GM12878 (cell line): ENCODE measurements around the gene SLC25A29. TPM values are rescaled to one million over a fixed set of nuclear protein-coding genes. Genes with fewer than 3 reads are reported as not detected.

Source experiments
- ATAC-seq: fragments of 200-7000 bp; cut with Tn5 transposase; 3 replicates; pipeline ENCODE4 v1.9.1; 2020; ENCODE audit warnings: mild to moderate bottlenecking, moderate library complexity
- BruUV-seq: library from RNA; stranded (reverse); fragments of 400-500 nt; replicated peaks from 2 replicates; lab custom pipeline; 2021; lab: Mats Ljungman, UMichigan
- CTCF ChIA-PET: fragments of 300-600 bp; sonication (Branson Sonifier 250); formaldehyde crosslinking; extraction: SDS; loops from one replicate; lab custom pipeline; 2021; ENCODE audit warnings: inconsistent platforms; lab: Yijun Ruan, JAX
- POLR2A ChIA-PET: fragments of 350-600 bp; formaldehyde crosslinking; extraction: SDS; loops from one replicate; lab custom pipeline; 2021; ENCODE audit warnings: inconsistent platforms; lab: Charles Lee
- RAD21 ChIA-PET: fragments of 300-600 bp; sonication (Branson Sonifier 250); formaldehyde crosslinking; loops from one replicate; lab custom pipeline; 2023; ENCODE audit warnings: antibody characterized with exemption; ENCODE audit not compliant: unreplicated experiment; lab: Charles Lee
- SMC1A ChIA-PET: fragments of 300-600 bp; sonication (Branson Sonifier 250); formaldehyde crosslinking; loops from one replicate; lab custom pipeline; 2023; ENCODE audit not compliant: unreplicated experiment, uncharacterized antibody; lab: Charles Lee
- DNase-seq: peaks from one replicate; pipeline ENCODE4 v3.0.0-alpha.2; 2011; ENCODE audit warnings: low read depth, low spot score
- FAIRE-seq: peaks from 3 replicates; lab custom pipeline; 2011; peaks lifted over from hg19 to GRCh38; lab: Jason Lieb, UNC
- H2AFZ ChIP-seq: 2 replicates; pipeline ENCODE4 v1.6.0; 2011; ENCODE audit warnings: low read depth, low read length, control low read depth; ENCODE audit not compliant: control insufficient read depth
- H3K27ac ChIP-seq: 2 replicates; pipeline ENCODE4 v1.5.1; 2011; ENCODE audit warnings: control low read depth; ENCODE audit not compliant: control insufficient read depth, insufficient read depth
- H3K27me3 ChIP-seq, 2 experiments: replicated peaks in 1 of 2; 2 replicates each; pipeline versions ENCODE4 v1.6.0 to v1.6.1; 2011; ENCODE audit warnings: low read length in 1 of 2; ENCODE audit not compliant: control insufficient read depth in 2 of 2, insufficient read depth in 2 of 2
- H3K36me3 ChIP-seq, 2 experiments: 2 replicates each; pipeline ENCODE4 v1.5.1; 2011; ENCODE audit warnings: low read length in 1 of 2; ENCODE audit not compliant: control insufficient read depth in 2 of 2, insufficient read depth in 2 of 2
- H3K4me1 ChIP-seq: 2 replicates; pipeline ENCODE4 v1.6.1; 2011; ENCODE audit warnings: mild to moderate bottlenecking, low read length, moderate library complexity, mixed read lengths; ENCODE audit not compliant: control insufficient read depth, insufficient read depth
- H3K4me2 ChIP-seq: 2 replicates; pipeline ENCODE4 v1.6.0; 2011; ENCODE audit warnings: control low read depth; ENCODE audit not compliant: control insufficient read depth, insufficient read depth
- H3K4me3 ChIP-seq: fragments of 200-600 bp; sonication (generic); 2 replicates; pipeline ENCODE4 v1.5.1; 2016
- H3K79me2 ChIP-seq: 2 replicates; pipeline ENCODE4 v1.6.0; 2011; ENCODE audit warnings: low read length; ENCODE audit not compliant: control insufficient read depth, insufficient read depth
- H3K9ac ChIP-seq: 2 replicates; pipeline ENCODE4 v1.8.0; 2011; ENCODE audit warnings: low read length, control low read depth, mixed read lengths; ENCODE audit not compliant: control insufficient read depth, insufficient read depth
- H3K9me3 ChIP-seq: replicated peaks from 3 replicates; pipeline ENCODE4 v1.5.1; 2011; ENCODE audit warnings: mild to moderate bottlenecking, low read length; ENCODE audit not compliant: control insufficient read depth, insufficient read depth
- H4K20me1 ChIP-seq: 2 replicates; pipeline ENCODE4 v1.6.0; 2011; ENCODE audit not compliant: control insufficient read depth, insufficient read depth
- ATF7 ChIP-seq: fragments of 450-650 bp; IDR thresholded peaks from 2 replicates; pipeline ENCODE4 v1.6.1; 2016; ENCODE audit warnings: low read depth, mild to moderate bottlenecking
- BRCA1 ChIP-seq: IDR thresholded peaks from 2 replicates; pipeline ENCODE4 v1.6.1; 2011; ENCODE audit warnings: low read depth, low read length, improper control_type of control experiment
- CEBPB ChIP-seq, 2 experiments: fragments of 150-350 bp in 1 of 2; IDR thresholded peaks; 2 replicates each; pipeline ENCODE4 v1.6.1; 2012 to 2014; ENCODE audit warnings: low read depth in 2 of 2, low read length in 2 of 2, borderline replicate concordance in 1 of 2, inconsistent platforms in 1 of 2
- CHD1 ChIP-seq: IDR thresholded peaks from 2 replicates; pipeline ENCODE4 v1.6.1; 2012; ENCODE audit warnings: low read depth, low read length, improper control_type of control experiment
- HCFC1 ChIP-seq: fragments of 150-350 bp; IDR thresholded peaks from 2 replicates; pipeline ENCODE4 v1.6.1; 2014; ENCODE audit warnings: low read length
- KDM1A ChIP-seq: fragments of 200-600 bp; sonication (generic); IDR thresholded peaks from 2 replicates; pipeline ENCODE4 v1.6.1; 2016; ENCODE audit warnings: borderline replicate concordance
- MYB ChIP-seq: fragments of 150-350 bp; IDR thresholded peaks from 2 replicates; pipeline ENCODE4 v1.6.1; 2014; ENCODE audit warnings: mild to moderate bottlenecking, low read depth, low read length, borderline replicate concordance
- NBN ChIP-seq: fragments of 450-650 bp; IDR thresholded peaks from 2 replicates; pipeline ENCODE4 v1.6.1; 2016
- NFIC ChIP-seq: IDR thresholded peaks from 2 replicates; pipeline ENCODE4 v1.6.1; 2012; ENCODE audit warnings: low read depth, mild to moderate bottlenecking, inconsistent platforms, low read length, moderate library complexity
- NR2C1 ChIP-seq: fragments of 450-650 bp; IDR thresholded peaks from 2 replicates; pipeline ENCODE4 v1.6.1; 2017; ENCODE audit warnings: antibody characterized with exemption, mild to moderate bottlenecking, moderate library complexity
- POLR2AphosphoS5 ChIP-seq: IDR thresholded peaks from 2 replicates; pipeline ENCODE4 v1.6.1; 2011; ENCODE audit warnings: mild to moderate bottlenecking, low read length, inconsistent platforms
- RUNX3 ChIP-seq: IDR thresholded peaks from 2 replicates; pipeline ENCODE4 v1.6.1; 2012; ENCODE audit warnings: low read length, inconsistent platforms
- SMARCA5 ChIP-seq: fragments of 450-650 bp; IDR thresholded peaks from 2 replicates; pipeline ENCODE4 v1.6.1; 2017; ENCODE audit warnings: mild to moderate bottlenecking
- STAT1 ChIP-seq: fragments of 450-650 bp; conservative IDR thresholded peaks from 2 replicates; pipeline ENCODE4 v1.6.1; 2014; ENCODE audit warnings: antibody characterized with exemption, mild to moderate bottlenecking
- TCF12 ChIP-seq: IDR thresholded peaks from 2 replicates; pipeline ENCODE4 v1.6.1; 2011; ENCODE audit warnings: low read depth, mild to moderate bottlenecking, low read length
- WRNIP1 ChIP-seq: IDR thresholded peaks from 2 replicates; pipeline ENCODE4 v1.6.1; 2011; ENCODE audit warnings: low read depth, low read length, improper control_type of control experiment, borderline replicate concordance
- WGBS: methylation state at CpG from one replicate; pipeline ENCODE4 v1.1.6; 2016; ENCODE audit warnings: low lambda C conversion rate; ENCODE audit not compliant: insufficient replicate concordance, insufficient coverage; ENCODE audit errors: missing lambda C conversion rate; 5-methylcytosine and 5-hydroxymethylcytosine counted together
- in situ Hi-C: fragments of 300-500 bp; cut with MboI; formaldehyde crosslinking; loops from 9 replicates; pipeline ENCODE4 v1.14.3; 2018; ENCODE audit warnings: mixed read lengths
- intact Hi-C: fragments of 100-400 bp; cut with micrococcal nuclease; formaldehyde crosslinking; loops from one replicate; pipeline ENCODE4 v1.14.2; 2022; ENCODE audit not compliant: unreplicated experiment
- polyA plus RNA-seq, 11 experiments: library from polyadenylated mRNA; depleted of rRNA in 4 of 11; unstranded in 6 of 11; stranded (reverse) in 5 of 11; fragments of >200 nt; fragmentation: Nextera tagmentation in 4 of 11; fragmentation: Illumina TruSeq in 1 of 11; extraction: Ambion mirVana in 4 of 11; extraction: Trizol in 1 of 11; gene quantifications; 1 replicate in 1 of 11; 2 replicates in 10 of 11; pipeline versions ENCODE4 v1.2.1 to v1.2.3, GENCODE V29; 2011 to 2016; ENCODE audit warnings: inconsistent platforms in 2 of 11, missing spikeins in 2 of 11, low read depth in 1 of 11
- total RNA-seq, 4 experiments: library from RNA; depleted of rRNA in 3 of 4; stranded (reverse); fragments of >200 nt in 3 of 4; fragmentation: Illumina TruSeq in 1 of 4; extraction: Trizol in 1 of 4; gene quantifications; 2 replicates each; pipeline versions ENCODE4 v1.2.1 to v1.2.3, GENCODE V29; 2013 to 2021
- TF ChIP-seq, protein P1 (sequence below): fragments of 450-650 bp; IDR thresholded peaks from 2 replicates; pipeline ENCODE4 v1.6.1; 2017; ENCODE audit warnings: antibody characterized with exemption, mild to moderate bottlenecking, moderate library complexity
- TF ChIP-seq, protein P2 (sequence below): IDR thresholded peaks from 2 replicates; pipeline ENCODE4 v1.6.1; 2011; ENCODE audit warnings: low read depth, mild to moderate bottlenecking, low read length, moderate library complexity, borderline replicate concordance; ENCODE audit errors: extremely low read depth
- TF ChIP-seq, protein P3 (sequence below), 3 experiments: IDR thresholded peaks in 2 of 3; conservative IDR thresholded peaks in 1 of 3; 2 replicates each; pipeline ENCODE4 v1.5.1; 2011; ENCODE audit warnings: low read depth in 3 of 3, low read length in 3 of 3, mild to moderate bottlenecking in 3 of 3, control low read depth in 2 of 3, moderate library complexity in 2 of 3, inconsistent platforms in 1 of 3, mixed read lengths in 1 of 3; ENCODE audit not compliant: control insufficient read depth in 2 of 3, insufficient read depth in 1 of 3; ENCODE audit errors: extremely low read depth in 1 of 3

Gene SLC25A29
- total and polyA plus RNA-seq, 10 of the 15 experiments (the other 5 are each of a cell fraction or from before 2014, with no cell fraction given): 0.42 to 13.3 (median 4.0) TPM; not detected in 1

DNA sequence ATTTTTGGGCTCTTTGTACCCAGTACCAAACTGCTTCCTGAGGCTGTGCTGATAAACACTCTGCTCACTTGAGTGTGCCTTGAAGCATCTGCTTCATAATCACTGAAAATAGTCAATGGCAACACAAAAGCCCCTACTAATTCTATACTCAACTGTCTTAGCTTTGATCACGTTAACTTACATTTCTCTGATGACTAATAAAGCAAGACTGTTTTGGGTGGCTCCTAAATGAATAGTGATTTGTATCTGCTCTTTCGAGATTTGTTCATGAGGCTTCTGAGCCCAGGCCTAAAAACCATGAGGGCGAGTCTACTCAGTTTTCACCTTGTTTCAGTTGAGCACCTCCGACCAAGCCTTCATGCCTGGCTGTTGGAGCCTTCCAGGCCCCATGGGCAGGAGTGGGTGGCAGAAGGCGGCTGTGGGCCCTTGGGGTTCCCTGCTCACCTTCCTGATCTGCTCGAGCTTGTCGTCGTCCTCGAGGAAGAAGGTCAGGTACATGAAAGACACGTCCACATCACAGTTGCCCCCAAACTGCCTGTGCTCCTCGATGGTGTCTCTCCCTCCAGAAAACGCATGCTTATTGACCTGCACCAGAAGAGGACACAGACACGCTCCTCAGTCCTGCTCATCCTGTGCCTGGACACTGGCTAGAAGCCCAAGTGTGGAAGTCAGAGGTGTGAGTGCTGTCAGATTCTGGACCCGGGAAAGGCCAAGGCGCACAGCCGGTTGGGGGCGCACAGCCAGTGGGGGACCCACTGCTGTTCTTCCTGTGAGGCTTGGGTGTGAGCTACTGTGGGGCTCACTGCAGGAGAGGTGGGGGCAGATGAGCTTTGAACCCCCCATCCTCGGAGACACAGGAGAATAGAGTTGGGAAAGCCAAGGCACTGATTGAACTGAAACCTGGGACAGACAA lies 30.6 kb upstream of the SLC25A29 start (continued):
- 0 out of 2 replicates have a peak, but pooled peaks have one; percentile 18 for TF ChIP-seq ATF7
- peak; percentile 45; the same call in 1 of the 2 replicates for TF ChIP-seq RUNX3
- peak; percentile 17; the same call in 1 of the 2 replicates for TF ChIP-seq NFIC
- no peak for TF ChIP-seq HCFC1

DNA sequence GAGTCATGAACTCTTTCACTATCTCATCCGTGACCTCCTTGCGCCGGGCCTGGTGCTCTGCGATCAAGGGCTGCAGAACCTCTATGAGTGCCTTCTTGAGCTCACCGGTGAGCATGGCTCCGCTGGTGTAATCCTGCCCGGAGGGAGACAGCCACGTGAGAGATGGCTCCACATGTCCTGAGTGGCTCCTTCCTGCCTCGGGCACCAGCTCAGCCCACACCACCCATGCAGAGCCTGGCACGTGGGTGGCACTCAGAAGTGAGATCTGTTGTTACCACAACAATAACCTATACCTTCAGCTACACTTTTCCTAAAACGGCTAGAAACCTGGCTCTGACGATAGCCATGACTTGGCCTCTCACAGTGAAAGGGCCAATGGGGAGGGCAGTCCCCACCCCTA lies 28.7 kb upstream of the SLC25A29 start:
- CTCF ChIA-PET: no interaction called here
- TF ChIP-seq CEBPB (IDR thresholded peaks at IDR 0.05; ENCODE audit: borderline replicate concordance in 1 of 2, low read depth in 2 of 2, low read length in 2 of 2): no peak
- TF ChIP-seq BRCA1: no peak
- TF ChIP-seq, protein P1, sequence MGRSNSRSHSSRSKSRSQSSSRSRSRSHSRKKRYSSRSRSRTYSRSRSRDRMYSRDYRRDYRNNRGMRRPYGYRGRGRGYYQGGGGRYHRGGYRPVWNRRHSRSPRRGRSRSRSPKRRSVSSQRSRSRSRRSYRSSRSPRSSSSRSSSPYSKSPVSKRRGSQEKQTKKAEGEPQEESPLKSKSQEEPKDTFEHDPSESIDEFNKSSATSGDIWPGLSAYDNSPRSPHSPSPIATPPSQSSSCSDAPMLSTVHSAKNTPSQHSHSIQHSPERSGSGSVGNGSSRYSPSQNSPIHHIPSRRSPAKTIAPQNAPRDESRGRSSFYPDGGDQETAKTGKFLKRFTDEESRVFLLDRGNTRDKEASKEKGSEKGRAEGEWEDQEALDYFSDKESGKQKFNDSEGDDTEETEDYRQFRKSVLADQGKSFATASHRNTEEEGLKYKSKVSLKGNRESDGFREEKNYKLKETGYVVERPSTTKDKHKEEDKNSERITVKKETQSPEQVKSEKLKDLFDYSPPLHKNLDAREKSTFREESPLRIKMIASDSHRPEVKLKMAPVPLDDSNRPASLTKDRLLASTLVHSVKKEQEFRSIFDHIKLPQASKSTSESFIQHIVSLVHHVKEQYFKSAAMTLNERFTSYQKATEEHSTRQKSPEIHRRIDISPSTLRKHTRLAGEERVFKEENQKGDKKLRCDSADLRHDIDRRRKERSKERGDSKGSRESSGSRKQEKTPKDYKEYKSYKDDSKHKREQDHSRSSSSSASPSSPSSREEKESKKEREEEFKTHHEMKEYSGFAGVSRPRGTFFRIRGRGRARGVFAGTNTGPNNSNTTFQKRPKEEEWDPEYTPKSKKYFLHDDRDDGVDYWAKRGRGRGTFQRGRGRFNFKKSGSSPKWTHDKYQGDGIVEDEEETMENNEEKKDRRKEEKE: no peak
- TF ChIP-seq, protein P2, sequence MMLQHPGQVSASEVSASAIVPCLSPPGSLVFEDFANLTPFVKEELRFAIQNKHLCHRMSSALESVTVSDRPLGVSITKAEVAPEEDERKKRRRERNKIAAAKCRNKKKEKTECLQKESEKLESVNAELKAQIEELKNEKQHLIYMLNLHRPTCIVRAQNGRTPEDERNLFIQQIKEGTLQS: no peak
- no peak for TF ChIP-seq SMARCA5
- no peak for TF ChIP-seq POLR2AphosphoS5
- no peak for TF ChIP-seq TCF12
- TF ChIP-seq CHD1: no peak
- no peak for TF ChIP-seq NR2C1
- TF ChIP-seq, protein P3, sequence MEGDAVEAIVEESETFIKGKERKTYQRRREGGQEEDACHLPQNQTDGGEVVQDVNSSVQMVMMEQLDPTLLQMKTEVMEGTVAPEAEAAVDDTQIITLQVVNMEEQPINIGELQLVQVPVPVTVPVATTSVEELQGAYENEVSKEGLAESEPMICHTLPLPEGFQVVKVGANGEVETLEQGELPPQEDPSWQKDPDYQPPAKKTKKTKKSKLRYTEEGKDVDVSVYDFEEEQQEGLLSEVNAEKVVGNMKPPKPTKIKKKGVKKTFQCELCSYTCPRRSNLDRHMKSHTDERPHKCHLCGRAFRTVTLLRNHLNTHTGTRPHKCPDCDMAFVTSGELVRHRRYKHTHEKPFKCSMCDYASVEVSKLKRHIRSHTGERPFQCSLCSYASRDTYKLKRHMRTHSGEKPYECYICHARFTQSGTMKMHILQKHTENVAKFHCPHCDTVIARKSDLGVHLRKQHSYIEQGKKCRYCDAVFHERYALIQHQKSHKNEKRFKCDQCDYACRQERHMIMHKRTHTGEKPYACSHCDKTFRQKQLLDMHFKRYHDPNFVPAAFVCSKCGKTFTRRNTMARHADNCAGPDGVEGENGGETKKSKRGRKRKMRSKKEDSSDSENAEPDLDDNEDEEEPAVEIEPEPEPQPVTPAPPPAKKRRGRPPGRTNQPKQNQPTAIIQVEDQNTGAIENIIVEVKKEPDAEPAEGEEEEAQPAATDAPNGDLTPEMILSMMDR (IDR thresholded peaks at IDR 0.05 in 2 of 3, conservative IDR thresholded peaks at IDR 0.05 in 1 of 3; ENCODE audit: control insufficient read depth in 2 of 3, extremely low read depth in 1 of 3, insufficient read depth in 1 of 3, low read depth in 3 of 3, low read length in 3 of 3): no peak
- TF ChIP-seq NBN: no peak
- TF ChIP-seq MYB: no peak
- no peak for TF ChIP-seq STAT1
- TF ChIP-seq WRNIP1: no peak
- TF ChIP-seq KDM1A: no peak

More for the DNA sequence above, 28.7 kb upstream of the SLC25A29 start:
- BruUV-seq: no TSS peak
- Histone ChIP-seq H3K36me3 (peaks cover 12 to 23% of the 10 kb centered on the region in 2 experiments), H3K27ac (no peak overlapping the region), H3K9me3 (no peaks in the 10 kb centered on the region), H2AFZ (no peak overlapping the region), H3K4me1 (peaks cover 9% of the 10 kb centered on the region), H3K27me3 (no peaks in the 10 kb centered on the region), H4K20me1 (no peaks in the 10 kb centered on the region), H3K79me2 (no peaks in the 10 kb centered on the region), H3K9ac (no peak overlapping the region), H3K4me2 (no peak overlapping the region), H3K4me3 (no peak overlapping the region)
- ATAC-seq: no peak
- WGBS: 94% methylated on average over 12 of the region's 12 CpGs
- RAD21 ChIA-PET: interaction anchor here (1.1 kb wide), 1 partner anchor 40 kb away, joined by 3 read pairs; a partner anchor contains a TSS
- SMC1A ChIA-PET: no interaction called here
- POLR2A ChIA-PET: no interaction called here
- no peak for FAIRE-seq
- in situ Hi-C loops: no loop called here
- intact Hi-C loops: no loop called here
- no peak for DNase-seq
